Activated CD8-positive, alpha-beta T cell treated with anti-CD3 and anti-CD28 coated beads for 36 hours (primary cell): Measurements from ENCODE around the gene STARD5. TPM values are rescaled to one million over a fixed set of nuclear protein-coding genes. Genes with fewer than 3 reads are reported as not detected.

Experiments used
- ATAC-seq: fragments of 200-7000 bp; cut with Tn5 transposase; one replicate; pipeline ENCODE4 v1.10.0; 2021; ENCODE audit warnings: mild to moderate bottlenecking, moderate library complexity
- CTCF ChIA-PET: fragments of 350-600 bp; sonication (Branson Sonifier 250); formaldehyde crosslinking; loops from one replicate; lab custom pipeline; 2021; ENCODE audit warnings: antibody characterized with exemption; lab: Charles Lee
- POLR2A ChIA-PET: fragments of 350-600 bp; sonication (Branson Sonifier 250); formaldehyde crosslinking; loops from one replicate; lab custom pipeline; 2021; ENCODE audit warnings: antibody characterized with exemption; lab: Charles Lee
- DNase-seq: peaks from one replicate; pipeline ENCODE4 v3.0.0-alpha.2; 2020
- H3K27ac Mint-ChIP-seq: one replicate; pipeline ENCODE4 v1.8.0; 2021; ENCODE audit warnings: mild to moderate bottlenecking, mixed read lengths
- H3K27me3 Mint-ChIP-seq: one replicate; pipeline ENCODE4 v1.8.0; 2021; ENCODE audit warnings: mixed read lengths
- H3K36me3 Mint-ChIP-seq: one replicate; pipeline ENCODE4 v1.8.0; 2021; ENCODE audit warnings: low read depth, mixed read lengths
- H3K4me1 Mint-ChIP-seq: one replicate; pipeline ENCODE4 v1.8.0; 2021; ENCODE audit warnings: low read depth, mixed read lengths
- H3K4me3 Mint-ChIP-seq: one replicate; pipeline ENCODE4 v1.8.0; 2021; ENCODE audit warnings: mild to moderate bottlenecking, moderate library complexity, mixed read lengths
- H3K9me3 Mint-ChIP-seq: one replicate; pipeline ENCODE4 v1.8.0; 2021; ENCODE audit warnings: mixed read lengths
- intact Hi-C: fragments of 100-400 bp; cut with micrococcal nuclease; formaldehyde crosslinking; loops from one replicate; pipeline ENCODE4 v1.10.0; 2022
- total RNA-seq, 2 experiments: library from RNA; stranded (reverse); gene quantifications; one replicate each; pipeline ENCODE4 v1.2.3, GENCODE V29; 2021
- TF ChIP-seq, protein P1 (sequence below): fragments of 200-600 bp; IDR thresholded peaks from one replicate; pipeline ENCODE4 v1.8.0; 2022; ENCODE audit warnings: antibody characterized with exemption, mild to moderate bottlenecking

STARD5 gene
- total RNA-seq, 2 experiments from 2014 or later = 6.7 to 6.9 TPM

- intact Hi-C loops = loop anchor here (5.0 kb wide), 1 partner anchor 53 kb away; no protein-coding TSS in a partner anchor
- CTCF ChIA-PET = interaction anchor here (3.3 to 3.5 kb wide), 2 partner anchors 55 to 64 kb away, joined by 15 to 19 read pairs; no protein-coding TSS in a partner anchor
Observed at GRCh38 chr15:81330366-81331090, 6.6 kb upstream of the STARD5 start.

GRCh38 chr15:81329446-81329845 is 5.5 kb upstream of the STARD5 start:
- Mint-ChIP-seq H3K36me3 (no peaks in the 10 kb centered on the region), H3K27me3 (no peaks in the 10 kb centered on the region), H3K27ac (no peak overlapping the region), H3K9me3 (no peaks in the 10 kb centered on the region), H3K4me3 (no peak overlapping the region), H3K4me1 (peaks cover 27% of the 10 kb centered on the region)
- intact Hi-C loops = no loop called here
- ChIA-PET CTCF (interaction anchor here (3.3 to 3.5 kb wide), 2 partner anchors 54 to 63 kb away, joined by 15 to 19 read pairs; no protein-coding TSS in a partner anchor), POLR2A (interaction anchor here (1.5 kb wide), 1 partner anchor 28 kb away, joined by 4 read pairs; no protein-coding TSS in a partner anchor)
- ATAC-seq (no peak), DNase-seq (no peak)
- TF ChIP-seq, protein P1, sequence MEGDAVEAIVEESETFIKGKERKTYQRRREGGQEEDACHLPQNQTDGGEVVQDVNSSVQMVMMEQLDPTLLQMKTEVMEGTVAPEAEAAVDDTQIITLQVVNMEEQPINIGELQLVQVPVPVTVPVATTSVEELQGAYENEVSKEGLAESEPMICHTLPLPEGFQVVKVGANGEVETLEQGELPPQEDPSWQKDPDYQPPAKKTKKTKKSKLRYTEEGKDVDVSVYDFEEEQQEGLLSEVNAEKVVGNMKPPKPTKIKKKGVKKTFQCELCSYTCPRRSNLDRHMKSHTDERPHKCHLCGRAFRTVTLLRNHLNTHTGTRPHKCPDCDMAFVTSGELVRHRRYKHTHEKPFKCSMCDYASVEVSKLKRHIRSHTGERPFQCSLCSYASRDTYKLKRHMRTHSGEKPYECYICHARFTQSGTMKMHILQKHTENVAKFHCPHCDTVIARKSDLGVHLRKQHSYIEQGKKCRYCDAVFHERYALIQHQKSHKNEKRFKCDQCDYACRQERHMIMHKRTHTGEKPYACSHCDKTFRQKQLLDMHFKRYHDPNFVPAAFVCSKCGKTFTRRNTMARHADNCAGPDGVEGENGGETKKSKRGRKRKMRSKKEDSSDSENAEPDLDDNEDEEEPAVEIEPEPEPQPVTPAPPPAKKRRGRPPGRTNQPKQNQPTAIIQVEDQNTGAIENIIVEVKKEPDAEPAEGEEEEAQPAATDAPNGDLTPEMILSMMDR = no peak

More at GRCh38 chr15:81330366-81331090, 6.6 kb upstream of the STARD5 start:
- POLR2A ChIA-PET = no interaction called here
- DNase-seq = no peak
- TF ChIP-seq, protein P1 = no peak
- peaks cover 19% of the 10 kb centered on the region for H3K4me1 Mint-ChIP-seq
- H3K36me3 Mint-ChIP-seq = no peaks in the 10 kb centered on the region
- no peak overlapping the region for H3K27ac Mint-ChIP-seq
- no peaks in the 10 kb centered on the region for H3K9me3 Mint-ChIP-seq
- no peaks in the 10 kb centered on the region for H3K27me3 Mint-ChIP-seq
- ATAC-seq = no peak
- no peak overlapping the region for H3K4me3 Mint-ChIP-seq

DNA sequence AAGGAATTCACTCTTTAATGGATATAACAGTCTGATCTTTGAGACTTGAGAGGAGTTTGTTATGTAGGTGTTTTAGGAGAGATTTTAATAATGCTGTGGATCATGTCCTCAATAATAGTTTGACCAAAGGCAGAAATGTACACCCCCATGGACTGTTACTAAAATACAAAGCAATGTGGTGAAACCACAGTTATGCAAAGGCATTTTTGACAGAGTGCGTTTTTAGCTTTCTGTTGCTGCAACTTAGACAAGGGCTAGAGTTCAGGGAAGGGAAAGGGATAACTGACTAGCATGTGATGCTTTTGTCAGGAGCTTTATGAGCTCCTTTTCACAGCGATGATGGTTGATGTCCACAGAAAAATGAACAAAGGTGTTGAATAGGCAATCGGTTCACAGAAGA is 3.6 kb upstream of the STARD5 start:
- ATAC-seq (no peak), DNase-seq (no peak)
- Mint-ChIP-seq H3K4me3 (no peak overlapping the region), H3K9me3 (no peaks in the 10 kb centered on the region), H3K27me3 (no peaks in the 10 kb centered on the region), H3K27ac (no peak overlapping the region), H3K36me3 (no peaks in the 10 kb centered on the region), H3K4me1 (peaks cover 34% of the 10 kb centered on the region)
- intact Hi-C loops = no loop called here
- TF ChIP-seq, protein P1 = no peak
- ChIA-PET CTCF (interaction anchor here (0.8 to 2.6 kb wide), 6 partner anchors 9 to 73 kb away, joined by 3 to 22 read pairs (median 6); no protein-coding TSS in a partner anchor), POLR2A (interaction anchor here (1.1 to 1.6 kb wide), 3 partner anchors 26 to 142 kb away, joined by 3 to 5 read pairs (median 5); no protein-coding TSS in a partner anchor)

DNA sequence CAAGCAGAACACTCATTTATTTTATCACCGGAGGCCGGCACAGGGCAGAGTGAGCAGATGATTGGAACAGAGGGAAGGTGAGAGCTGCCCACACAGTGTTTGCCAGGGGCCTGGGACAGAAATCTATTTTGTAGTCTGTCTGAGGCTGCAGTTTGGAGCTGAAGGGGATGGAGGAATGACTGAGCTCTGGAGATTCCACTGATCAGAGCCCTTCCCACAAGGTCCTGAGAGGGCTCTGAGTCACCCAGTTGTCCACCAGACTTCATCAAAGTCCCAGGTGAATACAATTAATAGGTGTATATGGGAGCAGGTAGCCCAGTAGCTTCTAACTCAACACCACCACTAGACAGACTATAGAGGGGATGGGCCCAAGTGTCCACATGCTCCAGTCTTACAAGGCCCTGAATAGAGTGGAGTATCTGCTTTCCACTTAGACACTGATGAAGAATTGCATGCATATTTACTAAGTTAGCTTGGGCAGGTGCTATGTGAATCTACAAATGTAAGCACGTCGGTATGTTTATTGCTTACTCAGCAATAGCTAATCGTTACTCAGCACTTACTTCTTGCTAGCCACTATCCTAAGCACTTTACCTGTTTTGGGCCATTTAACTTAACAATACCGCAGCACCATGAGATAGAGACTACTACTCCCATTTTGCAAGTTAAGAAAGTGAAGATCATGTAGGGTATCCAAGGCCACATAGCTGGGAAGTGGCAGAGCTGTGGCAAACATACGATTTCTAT is 2.7 kb upstream of the STARD5 start:
- intact Hi-C loops = no loop called here
- POLR2A ChIA-PET = interaction anchor here (0.7 to 1.6 kb wide), 4 partner anchors 19 to 51 kb away, joined by 3 to 5 read pairs (median 5); no protein-coding TSS in a partner anchor
- TF ChIP-seq, protein P1 = no peak
- no peak overlapping the region for H3K4me3 Mint-ChIP-seq
- DNase-seq = no peak
- CTCF ChIA-PET = interaction anchor here (0.8 to 2.6 kb wide), 6 partner anchors 9 to 84 kb away, joined by 3 to 22 read pairs (median 6); no protein-coding TSS in a partner anchor
- peaks cover 6% of the 10 kb centered on the region for H3K36me3 Mint-ChIP-seq
- no peaks in the 10 kb centered on the region for H3K9me3 Mint-ChIP-seq
- ATAC-seq = no peak
- H3K27ac Mint-ChIP-seq = no peak overlapping the region
- no peaks in the 10 kb centered on the region for H3K27me3 Mint-ChIP-seq
- peaks cover 41% of the 10 kb centered on the region for H3K4me1 Mint-ChIP-seq
